Lower leg skin (tissue), 4 donors: ENCODE data around the gene H19. TPM values are rescaled to one million over a fixed set of nuclear protein-coding genes. Genes with fewer than 3 reads are reported as not detected.
A peak's percentile ranks its signal among the peaks of the same experiment; 100 is the strongest.

Source experiments
- DNase-seq, 2 donors: peaks; one replicate each; pipeline ENCODE4 v3.0.0-alpha.2; 2019; ENCODE audit warnings: low spot score in 2 of 2
- H3K4me3 ChIP-seq: fragments of 200-600 bp; sonication (generic); 2 replicates; pipeline ENCODE4 v1.5.1; 2017; ENCODE audit warnings: mild to moderate bottlenecking, low read depth; ENCODE audit not compliant: poor library complexity, severe bottlenecking
- POLR2A ChIP-seq, 2 donors: fragments of 450-650 bp; IDR thresholded peaks; one replicate each; pipeline ENCODE4 v1.6.1; 2016 to 2017; ENCODE audit warnings: antibody characterized with exemption in 2 of 2, mild to moderate bottlenecking in 1 of 2, moderate library complexity in 1 of 2
- WGBS, 2 donors: methylation state at CpG; one replicate each; pipeline ENCODE4 v1.1.5; 2018; 5-methylcytosine and 5-hydroxymethylcytosine counted together
- intact Hi-C: fragments of 100-400 bp; cut with DNase I; formaldehyde crosslinking; loops from one replicate; pipeline ENCODE4 v1.15.0; 2023; ENCODE audit warnings: low total_unique reads
- total RNA-seq, 4 donors: library from RNA; depleted of rRNA; stranded (reverse); fragments of >200 nt; gene quantifications; one replicate each; pipeline ENCODE4 v1.1.0, GENCODE V29; 2016
- TF ChIP-seq, protein P1 (sequence below), 3 donors: fragments of 450-650 bp; IDR thresholded peaks; one replicate each; pipeline ENCODE4 v1.5.1; 2016; ENCODE audit warnings: antibody characterized with exemption in 3 of 3, mild to moderate bottlenecking in 3 of 3, moderate library complexity in 2 of 3

H19 gene
- total RNA-seq, 4 donors from 2014 or later: 17.3 to 64.3 (median 37.4) TPM

- no peak for DNase-seq
- TF ChIP-seq, protein P1, sequence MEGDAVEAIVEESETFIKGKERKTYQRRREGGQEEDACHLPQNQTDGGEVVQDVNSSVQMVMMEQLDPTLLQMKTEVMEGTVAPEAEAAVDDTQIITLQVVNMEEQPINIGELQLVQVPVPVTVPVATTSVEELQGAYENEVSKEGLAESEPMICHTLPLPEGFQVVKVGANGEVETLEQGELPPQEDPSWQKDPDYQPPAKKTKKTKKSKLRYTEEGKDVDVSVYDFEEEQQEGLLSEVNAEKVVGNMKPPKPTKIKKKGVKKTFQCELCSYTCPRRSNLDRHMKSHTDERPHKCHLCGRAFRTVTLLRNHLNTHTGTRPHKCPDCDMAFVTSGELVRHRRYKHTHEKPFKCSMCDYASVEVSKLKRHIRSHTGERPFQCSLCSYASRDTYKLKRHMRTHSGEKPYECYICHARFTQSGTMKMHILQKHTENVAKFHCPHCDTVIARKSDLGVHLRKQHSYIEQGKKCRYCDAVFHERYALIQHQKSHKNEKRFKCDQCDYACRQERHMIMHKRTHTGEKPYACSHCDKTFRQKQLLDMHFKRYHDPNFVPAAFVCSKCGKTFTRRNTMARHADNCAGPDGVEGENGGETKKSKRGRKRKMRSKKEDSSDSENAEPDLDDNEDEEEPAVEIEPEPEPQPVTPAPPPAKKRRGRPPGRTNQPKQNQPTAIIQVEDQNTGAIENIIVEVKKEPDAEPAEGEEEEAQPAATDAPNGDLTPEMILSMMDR (IDR thresholded peaks at IDR 0.05): no peak
- no peak for TF ChIP-seq POLR2A (IDR thresholded peaks at IDR 0.05)
- no CpG with 5 or more reads among the region's 42 CpGs for WGBS, 2 donors
- H3K4me3 ChIP-seq: no peak overlapping the region
- intact Hi-C loops: no loop called here
These were observed 4.6 kb upstream of the H19 start for GRCh38 chr11:2002042-2002776.

GRCh38 chr11:1998861-1999260, 1.2 kb upstream of the H19 start:
- intact Hi-C loops: no loop called here
- WGBS, 2 donors: no CpG with 5 or more reads among the region's 15 CpGs
- no peak for TF ChIP-seq POLR2A (IDR thresholded peaks at IDR 0.05)
- TF ChIP-seq, protein P1 (IDR thresholded peaks at IDR 0.05): no peak
- H3K4me3 ChIP-seq: no peak overlapping the region
- DNase-seq: no peak

DNA sequence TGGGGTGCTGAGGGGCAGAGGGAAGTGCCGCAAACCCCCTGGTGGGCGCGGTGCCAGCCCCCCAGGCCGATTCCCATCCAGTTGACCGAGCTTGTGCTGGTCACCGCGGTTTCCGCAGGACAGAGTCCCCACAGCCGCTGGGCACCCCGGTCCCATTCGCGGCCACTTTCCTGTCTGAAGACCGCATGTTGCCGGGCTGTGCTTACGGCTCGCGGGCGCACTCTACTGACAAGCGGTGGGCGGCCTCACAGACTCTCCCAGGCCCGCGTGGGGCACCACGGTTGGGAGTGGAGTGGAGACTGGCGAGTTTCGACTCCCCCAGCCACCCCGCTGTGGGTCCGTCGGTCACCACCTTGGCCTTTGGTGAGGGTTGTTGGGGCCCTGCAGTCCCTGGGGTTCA, 648 bp upstream of the H19 start:
- H3K4me3 ChIP-seq: no peak overlapping the region
- DNase-seq: no peak
- TF ChIP-seq, protein P1 (IDR thresholded peaks at IDR 0.05): no peak
- no peak for TF ChIP-seq POLR2A (IDR thresholded peaks at IDR 0.05)
- no CpG with 5 or more reads among the region's 28 CpGs for WGBS, 2 donors
- intact Hi-C loops: no loop called here

- TF ChIP-seq, protein P1 (IDR thresholded peaks at IDR 0.05): no peak
- TF ChIP-seq POLR2A (IDR thresholded peaks at IDR 0.05): no peak
- intact Hi-C loops: no loop called here
- H3K4me3 ChIP-seq: no peak overlapping the region
- no peak for DNase-seq
- WGBS, 2 donors: 70% methylated on average over 2 of the region's 13 CpGs; no CpG with 5 or more reads in 1 of the 2 donors
These were observed 3.5 kb downstream of the H19 start for GRCh38 chr11:1994121-1994520.

GRCh38 chr11:1992111-1992510, 5.5 kb downstream of the H19 start:
- peak in 1 of 2 donors; percentile 77 for DNase-seq
- no CpG with 5 or more reads among the region's 26 CpGs for WGBS, 2 donors
- intact Hi-C loops: no loop called here
- no peak overlapping the region for H3K4me3 ChIP-seq
- TF ChIP-seq, protein P1 (IDR thresholded peaks at IDR 0.05): no peak
- TF ChIP-seq POLR2A (IDR thresholded peaks at IDR 0.05): no peak
